Colonic mucosa (tissue), 4 donors: Measurements from ENCODE around the gene SCARF2. TPM values are rescaled to one million over a fixed set of nuclear protein-coding genes. Genes with fewer than 3 reads are reported as not detected.
"Not testable (repeated sequence)": the region's sequence is repeated elsewhere in the genome, so short reads cannot be mapped to it uniquely, and the experiment has no call there.

ENCODE experiments used
- DNase-seq: peaks from one replicate; pipeline ENCODE4 v3.0.0-alpha.2; 2020
- H3K27ac ChIP-seq: fragments of 200-600 bp; one replicate; pipeline ENCODE4 v1.8.0; 2021
- H3K27me3 ChIP-seq: fragments of 200-600 bp; one replicate; pipeline ENCODE4 v1.8.0; 2021
- H3K36me3 ChIP-seq: fragments of 200-600 bp; one replicate; pipeline ENCODE4 v1.8.0; 2021
- H3K4me1 ChIP-seq: fragments of 200-600 bp; one replicate; pipeline ENCODE4 v1.8.0; 2021; ENCODE audit warnings: mild to moderate bottlenecking
- H3K4me3 ChIP-seq: fragments of 200-600 bp; one replicate; pipeline ENCODE4 v1.8.0; 2021
- H3K9ac ChIP-seq, 2 donors: one replicate each; pipeline ENCODE4 v1.7.0; 2013; ENCODE audit warnings: control low read depth in 2 of 2, low read depth in 2 of 2, low read length in 2 of 2
- H3K9me3 ChIP-seq: fragments of 200-600 bp; one replicate; pipeline ENCODE4 v1.8.0; 2021
- intact Hi-C: fragments of 100-400 bp; cut with DNase I; formaldehyde crosslinking; loops from one replicate; pipeline ENCODE4 v1.14.1; 2022
- total RNA-seq, 2 donors: library from RNA; stranded (reverse); fragmentation: NEBNext Ultra II Directional in 1 of 2; extraction: Animal tissue kit (Norgen Biotek cat#: 25700) in 1 of 2; gene quantifications; one replicate each; pipeline ENCODE4 v1.2.1, GENCODE V29; 2021
- TF ChIP-seq, protein P1 (sequence below): fragments of 200-600 bp; IDR thresholded peaks from one replicate; pipeline ENCODE4 v1.8.0; 2022; ENCODE audit warnings: antibody characterized with exemption, mild to moderate bottlenecking
- donor health status: healthy.
- donor health status: DM: no; HTN: no; CAD: no.
- donor health status: DM: no; HTN: no; CAD: no.

The SCARF2 gene
- total RNA-seq, 2 donors from 2014 or later: 0.91 to 3.1 TPM

DNA sequence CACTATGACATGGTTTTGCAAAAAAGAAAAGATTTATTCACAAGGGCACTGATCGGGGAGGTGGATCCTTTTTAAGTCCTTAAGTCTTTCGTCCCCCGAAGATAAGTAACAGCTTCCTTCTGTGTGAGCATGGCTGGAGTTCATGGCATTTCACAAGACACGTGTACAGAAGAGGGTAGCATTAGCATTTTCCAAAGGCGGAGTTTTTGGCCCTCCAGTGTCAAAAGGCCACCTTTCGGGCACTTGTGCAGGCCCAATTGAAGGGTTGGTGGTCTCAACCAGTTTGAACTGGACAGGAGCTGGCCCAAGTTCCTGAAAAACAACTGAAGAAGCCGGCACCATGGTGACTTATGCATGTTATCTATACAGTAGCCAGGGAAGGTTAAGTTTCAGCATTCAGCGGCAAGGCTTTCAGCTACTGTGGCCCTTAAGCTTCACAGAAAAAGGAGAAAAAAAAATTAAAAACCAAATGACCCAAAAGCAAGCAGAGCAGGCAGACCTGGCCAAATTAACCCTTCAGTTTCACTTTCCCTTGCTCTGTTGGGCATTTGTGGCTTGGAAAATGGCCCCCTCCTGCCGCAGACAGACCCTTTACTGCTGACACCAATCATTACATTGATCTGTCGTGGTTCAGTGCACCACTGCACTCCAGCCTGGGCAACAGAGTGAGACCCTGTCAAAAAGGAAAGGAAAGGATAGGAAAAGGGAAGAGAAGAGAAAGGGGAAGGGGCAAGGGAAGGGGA lies 25.0 kb downstream of the SCARF2 start:
- DNase-seq: no peak
- Histone ChIP-seq H3K36me3 (no peaks in the 10 kb centered on the region), H3K9me3 (no peaks in the 10 kb centered on the region), H3K27me3 (no peaks in the 10 kb centered on the region), H3K27ac (no peak overlapping the region), H3K4me1 (no peaks in the 10 kb centered on the region), H3K9ac (no peak overlapping the region), H3K4me3 (no peak overlapping the region)
- intact Hi-C loops: loop anchor here (10.0 kb wide), 1 partner anchor 162 kb away; no protein-coding TSS in a partner anchor
- TF ChIP-seq, protein P1, sequence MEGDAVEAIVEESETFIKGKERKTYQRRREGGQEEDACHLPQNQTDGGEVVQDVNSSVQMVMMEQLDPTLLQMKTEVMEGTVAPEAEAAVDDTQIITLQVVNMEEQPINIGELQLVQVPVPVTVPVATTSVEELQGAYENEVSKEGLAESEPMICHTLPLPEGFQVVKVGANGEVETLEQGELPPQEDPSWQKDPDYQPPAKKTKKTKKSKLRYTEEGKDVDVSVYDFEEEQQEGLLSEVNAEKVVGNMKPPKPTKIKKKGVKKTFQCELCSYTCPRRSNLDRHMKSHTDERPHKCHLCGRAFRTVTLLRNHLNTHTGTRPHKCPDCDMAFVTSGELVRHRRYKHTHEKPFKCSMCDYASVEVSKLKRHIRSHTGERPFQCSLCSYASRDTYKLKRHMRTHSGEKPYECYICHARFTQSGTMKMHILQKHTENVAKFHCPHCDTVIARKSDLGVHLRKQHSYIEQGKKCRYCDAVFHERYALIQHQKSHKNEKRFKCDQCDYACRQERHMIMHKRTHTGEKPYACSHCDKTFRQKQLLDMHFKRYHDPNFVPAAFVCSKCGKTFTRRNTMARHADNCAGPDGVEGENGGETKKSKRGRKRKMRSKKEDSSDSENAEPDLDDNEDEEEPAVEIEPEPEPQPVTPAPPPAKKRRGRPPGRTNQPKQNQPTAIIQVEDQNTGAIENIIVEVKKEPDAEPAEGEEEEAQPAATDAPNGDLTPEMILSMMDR: no peak

DNA sequence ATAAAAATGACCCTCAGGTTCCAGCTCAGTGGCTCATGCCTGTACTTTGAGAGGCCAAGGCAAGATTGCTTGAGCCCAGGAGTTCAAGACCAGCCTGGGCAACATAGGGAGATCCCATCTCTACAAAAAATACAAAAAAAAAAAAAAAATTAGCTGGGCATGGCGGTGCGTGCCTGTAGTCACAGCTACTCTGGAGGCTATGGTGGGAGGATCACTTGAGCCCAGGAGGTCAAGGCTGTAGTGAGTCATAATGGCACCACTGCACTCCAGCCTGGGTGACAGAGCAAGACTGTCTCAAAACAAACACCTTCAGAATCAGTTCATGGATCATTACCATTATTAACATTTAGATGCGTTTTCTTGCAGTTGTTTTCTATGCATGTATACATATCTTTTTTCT lies 28.2 kb downstream of the SCARF2 start:
- DNase-seq, H3K27ac ChIP-seq, H3K4me1 ChIP-seq, H3K9me3 ChIP-seq, intact Hi-C loops, H3K27me3 ChIP-seq, H3K9ac ChIP-seq, H3K4me3 ChIP-seq, H3K36me3 ChIP-seq: not testable (repeated sequence)

DNA sequence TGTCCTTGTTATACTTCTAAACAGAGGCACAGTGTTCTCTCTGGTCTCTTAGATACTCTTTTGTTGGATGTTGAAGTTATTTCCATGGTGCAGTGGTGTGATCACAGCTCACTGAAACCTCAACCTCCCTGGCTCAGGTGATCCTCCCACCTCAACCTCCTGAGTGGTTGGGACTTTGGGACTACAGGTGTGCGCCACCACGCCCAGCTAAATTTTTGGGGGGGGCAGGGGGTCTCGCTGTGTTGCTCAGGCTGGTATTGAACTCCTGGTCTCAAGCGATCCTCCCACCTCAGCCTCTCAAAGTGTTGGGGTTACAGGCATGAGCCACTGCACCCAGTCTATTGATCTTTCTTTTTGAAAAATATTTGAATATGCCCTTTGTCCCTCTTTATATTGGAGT lies 28.7 kb downstream of the SCARF2 start:
- no peak overlapping the region for H3K9ac ChIP-seq
- no peaks in the 10 kb centered on the region for H3K9me3 ChIP-seq
- no peak overlapping the region for H3K27ac ChIP-seq
- H3K4me1 ChIP-seq: no peaks in the 10 kb centered on the region
- no peaks in the 10 kb centered on the region for H3K36me3 ChIP-seq
- TF ChIP-seq, protein P1: no peak
- no peak for DNase-seq
- intact Hi-C loops: no loop called here
- H3K4me3 ChIP-seq: no peak overlapping the region
- H3K27me3 ChIP-seq: no peaks in the 10 kb centered on the region

DNA sequence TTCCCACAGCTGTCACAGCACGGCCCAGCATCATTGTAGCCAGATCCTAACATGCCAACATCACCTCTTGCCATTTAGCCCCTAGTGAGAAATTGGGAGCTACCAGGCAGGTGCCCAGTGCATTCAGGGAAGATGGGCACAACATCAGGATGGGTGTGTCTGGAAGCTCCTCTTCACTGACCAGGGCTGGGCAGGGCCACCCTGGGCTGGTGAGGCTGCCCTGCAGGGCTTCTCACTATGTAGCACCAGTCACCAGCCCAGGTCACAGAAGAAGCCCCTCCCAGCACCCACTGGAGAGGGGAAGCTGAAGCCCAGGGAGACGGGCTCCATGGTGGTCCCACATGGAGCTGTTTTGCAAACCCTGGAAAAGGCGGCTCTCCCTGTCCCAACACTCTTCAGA lies 29.8 kb downstream of the SCARF2 start:
- Histone ChIP-seq H3K27me3 (no peaks in the 10 kb centered on the region), H3K9me3 (no peaks in the 10 kb centered on the region), H3K36me3 (no peaks in the 10 kb centered on the region), H3K4me1 (no peaks in the 10 kb centered on the region), H3K27ac (no peak overlapping the region), H3K4me3 (no peak overlapping the region), H3K9ac (no peak overlapping the region)
- no peak for DNase-seq
- TF ChIP-seq, protein P1: no peak
- intact Hi-C loops: no loop called here

DNA sequence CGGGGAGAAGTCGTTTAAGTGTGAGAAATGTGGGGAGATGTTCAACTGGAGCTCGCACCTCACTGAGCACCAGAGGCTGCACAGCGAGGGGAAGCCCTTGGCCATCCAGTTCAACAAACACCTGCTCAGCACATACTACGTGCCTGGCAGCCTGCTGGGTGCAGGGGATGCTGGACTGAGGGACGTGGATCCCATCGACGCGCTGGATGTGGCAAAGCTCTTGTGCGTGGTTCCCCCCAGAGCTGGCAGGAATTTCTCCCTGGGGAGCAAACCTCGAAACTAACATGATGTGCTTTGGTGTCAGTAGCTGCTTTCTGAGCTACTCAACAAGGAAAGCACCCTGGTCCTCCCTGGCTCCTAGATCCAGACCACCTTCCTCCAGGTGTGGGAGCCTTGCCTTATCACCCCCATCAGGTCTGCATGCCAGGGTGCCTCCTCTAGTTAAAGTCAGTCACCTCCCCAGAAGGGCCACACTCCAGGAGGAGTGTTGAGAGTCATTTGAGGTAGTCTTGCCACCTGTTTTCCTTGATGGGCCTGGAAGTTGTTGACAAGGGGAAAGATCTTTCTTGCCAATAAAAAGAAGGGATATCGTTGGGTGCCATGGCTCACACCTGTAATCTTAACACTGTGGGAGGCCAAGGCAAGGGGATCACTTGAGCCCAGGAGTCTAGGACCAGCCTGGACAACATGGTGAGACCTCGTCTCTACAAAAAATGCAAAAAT lies 30.8 kb downstream of the SCARF2 start:
- H3K4me1 ChIP-seq: no peaks in the 10 kb centered on the region
- no peak overlapping the region for H3K4me3 ChIP-seq
- H3K27ac ChIP-seq: no peak overlapping the region
- no peaks in the 10 kb centered on the region for H3K36me3 ChIP-seq
- TF ChIP-seq, protein P1: no peak
- H3K9ac ChIP-seq: no peak overlapping the region
- intact Hi-C loops: no loop called here
- no peak for DNase-seq
- H3K27me3 ChIP-seq: no peaks in the 10 kb centered on the region
- H3K9me3 ChIP-seq: no peaks in the 10 kb centered on the region
